AG10803 (cell line): ENCODE measurements around the gene OCIAD1.
"Not testable (repeated sequence)": the region's sequence is repeated elsewhere in the genome, so short reads cannot be mapped to it uniquely, and the experiment has no call there.

Experiments
- DNase-seq: peaks from one replicate; pipeline ENCODE4 v3.0.0; 2010; ENCODE audit warnings: low read depth
- H3K4me3 ChIP-seq: 2 replicates; pipeline ENCODE4 v1.5.1; 2011; ENCODE audit warnings: mild to moderate bottlenecking, low read length, control low read depth
- TF ChIP-seq, protein P1 (sequence below): conservative IDR thresholded peaks from 2 replicates; pipeline ENCODE4 v1.5.1; 2011; ENCODE audit warnings: mild to moderate bottlenecking, low read length, control low read depth, inconsistent platforms

OCIAD1 gene

DNA sequence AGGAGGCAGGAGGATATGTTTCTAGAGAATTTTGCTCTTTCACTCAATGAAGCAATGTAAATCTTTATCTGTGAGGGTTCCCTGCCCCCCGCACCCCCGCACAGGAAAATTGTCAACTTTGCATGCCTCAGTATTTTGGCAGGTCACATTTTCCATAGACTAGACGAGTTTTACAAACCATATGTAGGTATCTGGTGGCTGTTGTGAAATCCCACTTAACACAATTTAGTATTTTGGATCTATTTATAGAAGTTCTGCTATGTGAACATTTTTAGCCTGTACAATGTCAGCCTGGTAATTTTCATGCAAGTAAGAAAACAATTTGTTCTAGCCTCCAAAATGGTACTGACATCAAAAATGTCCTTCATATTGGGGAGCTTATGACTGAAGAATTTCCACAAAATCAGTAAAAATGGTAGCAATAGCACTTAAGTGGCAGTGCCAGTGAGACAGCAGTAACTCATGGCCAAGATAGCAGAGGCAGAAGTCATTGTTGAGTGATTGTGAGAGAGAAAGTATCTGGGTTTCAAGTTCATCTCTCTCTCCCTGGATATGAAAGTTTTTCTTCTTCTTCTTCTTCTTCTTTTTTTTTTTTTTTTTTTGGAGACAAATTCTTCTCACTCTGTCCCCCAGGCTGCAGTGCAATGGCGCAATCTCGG, 38.4 kb upstream of the OCIAD1 start:
- no peak for DNase-seq
- H3K4me3 ChIP-seq: no peak overlapping the region
- TF ChIP-seq, protein P1, sequence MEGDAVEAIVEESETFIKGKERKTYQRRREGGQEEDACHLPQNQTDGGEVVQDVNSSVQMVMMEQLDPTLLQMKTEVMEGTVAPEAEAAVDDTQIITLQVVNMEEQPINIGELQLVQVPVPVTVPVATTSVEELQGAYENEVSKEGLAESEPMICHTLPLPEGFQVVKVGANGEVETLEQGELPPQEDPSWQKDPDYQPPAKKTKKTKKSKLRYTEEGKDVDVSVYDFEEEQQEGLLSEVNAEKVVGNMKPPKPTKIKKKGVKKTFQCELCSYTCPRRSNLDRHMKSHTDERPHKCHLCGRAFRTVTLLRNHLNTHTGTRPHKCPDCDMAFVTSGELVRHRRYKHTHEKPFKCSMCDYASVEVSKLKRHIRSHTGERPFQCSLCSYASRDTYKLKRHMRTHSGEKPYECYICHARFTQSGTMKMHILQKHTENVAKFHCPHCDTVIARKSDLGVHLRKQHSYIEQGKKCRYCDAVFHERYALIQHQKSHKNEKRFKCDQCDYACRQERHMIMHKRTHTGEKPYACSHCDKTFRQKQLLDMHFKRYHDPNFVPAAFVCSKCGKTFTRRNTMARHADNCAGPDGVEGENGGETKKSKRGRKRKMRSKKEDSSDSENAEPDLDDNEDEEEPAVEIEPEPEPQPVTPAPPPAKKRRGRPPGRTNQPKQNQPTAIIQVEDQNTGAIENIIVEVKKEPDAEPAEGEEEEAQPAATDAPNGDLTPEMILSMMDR: no peak

DNA sequence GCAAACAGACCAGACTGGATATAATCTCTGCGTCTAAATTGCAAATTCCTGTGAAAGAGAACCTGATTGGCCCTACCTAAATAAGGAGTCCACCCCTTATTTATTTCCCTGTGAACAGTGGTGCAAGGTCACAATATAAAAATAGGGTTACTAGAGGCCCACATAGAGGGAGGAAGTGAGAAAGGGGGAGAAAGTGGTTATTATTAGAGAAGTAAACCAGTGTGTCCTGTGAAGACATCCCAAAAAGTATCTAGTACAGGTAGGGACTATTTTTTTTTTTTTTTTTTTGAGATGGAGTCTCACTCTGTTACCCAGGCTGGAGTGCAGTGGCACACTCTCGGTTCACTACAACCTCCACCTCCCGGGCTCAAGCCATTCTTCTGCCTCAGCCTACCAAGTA, 35.8 kb upstream of the OCIAD1 start:
- TF ChIP-seq, protein P1: no peak
- no peak for DNase-seq
- H3K4me3 ChIP-seq: no peak overlapping the region

DNA sequence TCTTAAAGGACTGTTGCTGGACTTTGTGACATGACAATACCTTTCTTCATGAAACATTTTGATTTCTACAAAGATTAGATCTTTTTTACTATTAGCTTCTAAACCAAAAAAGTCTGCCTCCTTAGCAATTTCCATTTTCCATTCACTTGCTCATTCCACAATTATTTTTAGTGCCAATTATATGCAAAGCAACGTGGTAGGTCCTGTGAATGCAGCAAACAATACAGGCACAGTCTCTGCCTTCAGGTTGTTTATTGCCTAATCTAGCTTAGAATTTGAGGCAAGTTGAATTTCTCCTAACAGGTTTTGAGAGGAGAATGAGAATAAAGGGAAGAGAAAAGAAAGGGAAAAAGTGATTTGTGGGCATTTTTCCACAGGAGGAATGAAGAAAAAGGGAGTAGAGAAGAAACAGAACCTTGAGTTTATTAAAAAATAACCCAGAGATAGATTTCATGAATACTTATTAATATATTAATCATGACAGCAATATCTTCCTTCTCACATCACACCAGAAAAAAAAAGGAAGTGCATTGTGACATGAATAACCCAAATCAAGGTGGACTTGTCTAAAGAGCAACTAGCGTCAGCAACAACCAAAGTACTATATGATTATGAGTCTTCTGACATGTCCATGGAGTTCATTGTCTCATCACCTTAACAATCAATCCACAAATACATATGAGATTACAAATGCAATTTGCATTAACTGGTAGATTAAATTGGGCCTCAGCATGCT, 34.5 kb upstream of the OCIAD1 start:
- TF ChIP-seq, protein P1: no peak

DNA sequence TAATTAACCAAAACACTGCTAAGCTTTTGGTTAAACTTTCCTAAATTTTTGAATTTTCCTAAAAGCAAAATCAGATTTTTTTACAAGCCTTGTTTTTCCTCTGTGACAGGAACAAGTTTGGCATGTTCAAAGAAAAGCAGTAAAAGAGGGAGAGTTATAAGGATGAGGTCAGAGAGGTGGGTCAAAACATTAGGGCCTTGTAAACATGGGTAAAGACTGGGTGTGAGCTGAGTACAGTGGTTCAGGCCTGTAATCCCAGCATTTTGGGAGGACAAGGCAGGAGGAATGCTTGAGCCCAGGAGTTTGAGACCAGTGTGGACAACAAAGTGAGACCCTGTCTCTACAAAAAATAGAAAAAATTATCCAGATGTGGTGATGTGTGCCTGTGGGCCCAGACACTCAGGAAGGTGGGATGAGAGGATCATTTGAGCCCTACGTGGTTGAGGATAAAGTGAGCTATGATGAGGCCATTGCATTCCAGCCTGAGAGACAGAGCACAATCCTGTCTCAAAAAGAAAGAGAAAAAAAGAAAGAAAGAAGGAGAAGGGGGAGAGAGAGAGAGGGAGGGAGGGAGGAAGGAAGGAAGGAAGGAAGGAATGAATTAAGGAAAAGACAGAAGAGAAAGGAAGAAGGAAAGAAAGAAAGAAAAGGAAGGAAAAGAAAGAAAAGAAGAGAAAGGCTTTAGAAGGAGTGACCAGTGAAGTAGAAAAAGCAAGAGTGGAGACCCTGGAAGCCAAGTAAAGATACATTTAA, 33.8 kb upstream of the OCIAD1 start:
- TF ChIP-seq, protein P1: no peak
- DNase-seq: no peak

More for the DNA sequence above, 34.5 kb upstream of the OCIAD1 start:
- H3K4me3 ChIP-seq: no peak overlapping the region
- DNase-seq: no peak

DNA sequence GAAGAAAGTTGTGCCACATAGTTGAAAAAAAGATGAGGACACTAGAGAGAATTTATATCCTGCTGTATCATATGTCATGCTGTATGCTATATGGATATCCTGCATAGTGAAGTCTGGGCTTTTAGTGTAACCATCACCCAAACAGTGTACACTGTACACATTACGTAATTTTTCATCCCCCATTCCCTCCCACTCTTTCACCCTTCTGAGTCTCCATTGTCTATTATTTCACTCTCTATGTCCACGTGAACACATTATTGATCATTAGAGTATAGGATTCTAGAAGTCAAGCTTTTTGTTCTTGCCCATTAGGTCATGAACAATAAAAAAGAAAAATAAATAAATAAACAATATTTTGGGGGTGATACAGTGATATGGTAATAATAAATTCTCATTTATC, 32.8 kb upstream of the OCIAD1 start:
- H3K4me3 ChIP-seq: no peak overlapping the region
- DNase-seq: no peak
- TF ChIP-seq, protein P1: no peak

More for the DNA sequence above, 33.8 kb upstream of the OCIAD1 start:
- H3K4me3 ChIP-seq: no peak overlapping the region

DNA sequence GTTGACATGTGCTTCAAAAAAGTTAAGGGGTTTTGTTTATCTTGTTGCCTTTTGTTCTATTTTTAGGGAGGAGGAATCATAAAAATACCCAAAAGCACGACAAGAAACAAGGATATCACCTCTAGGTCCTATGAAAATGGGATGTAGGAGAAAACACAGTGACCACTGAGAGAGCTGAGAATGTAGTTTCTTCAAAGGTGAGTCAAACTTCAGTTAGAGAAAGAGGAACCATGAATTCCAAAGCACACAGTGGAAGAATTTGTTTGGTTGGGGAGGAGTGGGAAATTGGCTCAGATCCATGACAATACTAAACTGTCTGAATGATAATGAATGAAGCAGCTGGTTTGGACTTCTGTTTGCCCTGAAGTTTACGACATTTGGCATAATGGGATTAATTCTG, 31.7 kb upstream of the OCIAD1 start:
- no peak for DNase-seq
- H3K4me3 ChIP-seq: no peak overlapping the region
- TF ChIP-seq, protein P1: no peak

DNA sequence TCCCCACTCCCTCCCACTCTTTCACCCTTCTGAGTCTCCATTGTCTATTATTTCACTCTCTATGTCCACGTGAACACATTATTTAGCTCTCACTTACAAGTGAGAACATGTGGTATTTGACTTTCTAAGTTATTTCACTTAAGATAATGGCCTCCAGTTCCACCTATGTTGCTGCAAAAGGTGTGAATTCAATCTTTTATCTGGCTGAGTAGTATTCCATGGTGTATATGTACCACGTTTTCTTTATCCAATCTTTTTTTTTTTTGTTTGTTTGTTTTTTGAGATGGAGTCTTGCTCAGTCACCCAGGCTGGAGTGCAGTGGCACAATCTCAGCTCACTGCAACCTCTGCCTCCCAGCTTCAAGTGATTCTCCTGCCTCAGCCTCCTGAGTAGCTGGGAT, 30.7 kb upstream of the OCIAD1 start:
- not testable (repeated sequence) for H3K4me3 ChIP-seq

More for the DNA sequence above, 30.7 kb upstream of the OCIAD1 start:
- not testable (repeated sequence) for DNase-seq
